GM12874 (cell line): Measurements from ENCODE around the gene ZNF362.

ENCODE experiments used
- CTCF ChIP-seq: IDR thresholded peaks from 2 replicates; pipeline ENCODE4 v1.5.1; 2011; ENCODE audit warnings: low read depth, mild to moderate bottlenecking, control low read depth, low read length, moderate library complexity; ENCODE audit not compliant: insufficient read depth

The ZNF362 gene

DNA sequence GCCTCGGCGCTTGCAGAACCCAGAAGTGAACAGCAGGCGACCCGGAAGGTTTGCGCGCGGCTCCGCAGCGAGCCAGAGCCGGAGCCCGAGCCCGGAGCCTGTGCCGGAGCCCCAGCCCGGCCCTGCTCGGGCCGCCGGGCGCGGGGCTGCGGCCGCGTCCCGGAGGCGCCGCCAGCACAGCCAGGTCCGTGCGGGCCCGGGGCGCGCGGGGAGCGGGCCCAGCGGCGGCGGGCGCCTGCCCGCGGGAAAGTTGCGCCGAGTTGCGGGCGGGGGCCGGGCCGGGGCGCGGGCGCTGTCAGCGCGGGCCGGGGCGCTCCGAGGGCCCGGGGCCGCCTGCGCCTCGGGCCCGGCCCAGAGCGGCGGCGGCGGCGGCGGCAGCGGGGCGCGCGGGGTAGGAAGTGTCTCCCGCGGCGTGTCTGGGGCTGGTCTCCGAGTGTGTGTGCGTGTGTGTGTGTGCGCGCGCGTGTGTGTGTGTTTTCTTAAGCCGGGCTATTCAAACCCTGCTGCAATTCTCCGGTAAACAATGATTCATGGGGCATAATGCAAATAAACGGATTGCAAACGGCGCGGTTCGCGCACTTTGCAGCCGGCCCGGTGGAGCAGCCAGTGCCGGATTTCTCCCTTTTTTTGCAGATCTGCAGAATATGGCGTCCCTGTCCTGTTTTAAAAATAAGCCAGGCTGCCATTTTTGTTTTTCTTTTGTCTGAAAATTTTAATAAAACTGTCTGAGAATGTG lies at the start of gene ZNF362:
ZNF362 (plus strand) TSS at position 22 of the 736 bp plus-strand sequence. CDS start 14,083 bp downstream, outside the sequence.
- no peak for TF ChIP-seq CTCF

GRCh38 chr1:33211972-33212371 lies 44.3 kb upstream of the ZNF362 start:
- TF ChIP-seq CTCF = no peak

GRCh38 chr1:33219886-33220661 lies 36.2 kb upstream of the ZNF362 start:
- TF ChIP-seq CTCF = no peak

DNA sequence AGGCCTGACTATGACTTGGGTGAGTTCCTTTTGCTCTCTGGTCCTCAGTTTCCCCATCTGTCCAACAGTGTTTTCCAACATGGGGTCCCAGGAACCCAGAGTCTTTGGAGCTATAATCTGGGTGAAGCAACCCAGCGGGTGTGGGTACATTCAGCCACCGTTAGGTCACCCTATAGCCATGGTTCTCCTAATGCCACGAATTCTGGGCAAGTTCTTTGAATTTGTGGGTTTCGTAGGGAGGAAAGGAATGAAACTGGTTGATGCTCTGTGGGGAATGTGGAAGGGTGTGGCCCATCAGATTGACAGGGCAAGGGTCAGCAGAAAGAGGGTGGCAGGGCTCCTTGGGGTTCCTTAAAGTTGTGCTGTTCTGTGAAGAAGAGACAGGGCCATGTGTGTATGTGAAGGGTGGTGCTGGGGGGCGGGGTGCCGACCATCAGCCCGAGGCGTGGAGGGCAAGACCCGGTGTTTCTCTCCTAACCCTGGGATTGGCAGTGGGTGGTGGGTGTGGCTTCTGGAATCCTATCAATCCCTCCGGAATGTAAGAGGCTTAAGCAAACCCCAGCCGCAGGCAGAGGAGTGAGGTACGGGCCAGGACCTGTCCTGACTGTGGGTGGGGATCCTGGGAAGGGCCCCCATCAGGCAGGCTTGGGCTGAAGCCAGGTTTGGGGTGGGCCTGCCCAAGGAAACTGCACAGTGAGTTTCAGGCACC lies 35.5 kb upstream of the ZNF362 start:
- TF ChIP-seq CTCF = no peak

DNA sequence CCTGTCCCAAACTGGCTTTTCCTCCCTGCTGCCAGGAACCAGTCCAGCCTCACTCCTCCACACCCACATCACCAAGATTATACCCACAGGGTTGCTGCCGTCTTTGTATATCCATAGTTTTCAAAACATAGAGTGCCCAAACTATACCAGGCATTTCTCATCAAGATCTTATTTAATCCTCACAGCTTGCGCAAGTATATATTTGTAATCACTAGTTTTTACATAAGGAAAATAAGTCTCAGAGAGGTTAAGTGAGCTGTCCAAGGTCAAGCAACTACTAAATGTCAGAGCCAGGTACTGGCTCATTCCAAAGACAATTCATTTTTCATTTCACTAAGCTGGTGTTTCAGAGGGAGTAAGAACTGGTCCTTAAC lies 34.9 kb upstream of the ZNF362 start:
- no peak for TF ChIP-seq CTCF

GRCh38 chr1:33222381-33222780 lies 33.9 kb upstream of the ZNF362 start:
- TF ChIP-seq CTCF = no peak

GRCh38 chr1:33224166-33224707 lies 32.1 kb upstream of the ZNF362 start:
- TF ChIP-seq CTCF = no peak
